ENCODE results near the gene PALLD. TPM values are rescaled to one million over a fixed set of nuclear protein-coding genes. Genes with fewer than 3 reads are reported as not detected.

PALLD gene
- total RNA-seq, 1 donor from 2014 or later = 8.6 TPM

- intact Hi-C loops (cut with micrococcal nuclease) = no loop called here
Measured at GRCh38 chr4:168841000-168841671, 344.3 kb downstream of the PALLD start.

- intact Hi-C loops (cut with micrococcal nuclease) = loop anchor here (2.0 kb wide), 1 partner anchor 15 kb away; no protein-coding TSS in a partner anchor
Measured at GRCh38 chr4:168841672-168842019, 344.8 kb downstream of the PALLD start.

- intact Hi-C loops (cut with micrococcal nuclease) = loop anchor here (2.0 kb wide), 1 partner anchor 15 kb away; no protein-coding TSS in a partner anchor
Measured at GRCh38 chr4:168842186-168842585, 345.3 kb downstream of the PALLD start.

- intact Hi-C loops (cut with micrococcal nuclease) = loop anchor here (2.0 kb wide), 1 partner anchor 13 kb away; no protein-coding TSS in a partner anchor
Measured at GRCh38 chr4:168843635-168844034, 346.8 kb downstream of the PALLD start.

- intact Hi-C loops (cut with micrococcal nuclease) = no loop called here
Measured at GRCh38 chr4:168844353-168845049, 347.6 kb downstream of the PALLD start.

GRCh38 chr4:168845897-168846296 is 349.0 kb downstream of the PALLD start:
- intact Hi-C loops (cut with micrococcal nuclease) = no loop called here

- intact Hi-C loops (cut with micrococcal nuclease) = no loop called here
Measured at GRCh38 chr4:168846414-168846813, 349.6 kb downstream of the PALLD start.

GRCh38 chr4:168847771-168848502 is 351.1 kb downstream of the PALLD start:
- intact Hi-C loops (cut with micrococcal nuclease) = no loop called here

GRCh38 chr4:168849030-168849675 is 352.3 kb downstream of the PALLD start:
- intact Hi-C loops (cut with micrococcal nuclease) = no loop called here

- intact Hi-C loops (cut with micrococcal nuclease) = no loop called here
Measured at GRCh38 chr4:168849997-168850396, 353.1 kb downstream of the PALLD start.

- intact Hi-C loops (cut with micrococcal nuclease) = no loop called here
Measured at GRCh38 chr4:168852387-168852786, 355.5 kb downstream of the PALLD start.

GRCh38 chr4:168852933-168853713 is 356.3 kb downstream of the PALLD start:
- intact Hi-C loops (cut with micrococcal nuclease) = no loop called here

GRCh38 chr4:168853770-168854169 is 356.9 kb downstream of the PALLD start:
- intact Hi-C loops (cut with micrococcal nuclease) = no loop called here

GRCh38 chr4:168854350-168854921 is 357.6 kb downstream of the PALLD start:
- intact Hi-C loops (cut with micrococcal nuclease) = no loop called here

- intact Hi-C loops (cut with micrococcal nuclease) = loop anchor here (2.0 kb wide), 1 partner anchor 14 kb away; no protein-coding TSS in a partner anchor
Measured at GRCh38 chr4:168856312-168856711, 359.5 kb downstream of the PALLD start.

GRCh38 chr4:168857009-168857408 is 360.2 kb downstream of the PALLD start:
- intact Hi-C loops (cut with micrococcal nuclease) = loop anchor here (2.0 kb wide), 1 partner anchor 14 kb away; no protein-coding TSS in a partner anchor

GRCh38 chr4:168857546-168858314 is 360.9 kb downstream of the PALLD start:
- intact Hi-C loops (cut with micrococcal nuclease) = loop anchor here (2.0 kb wide), 1 partner anchor 15 kb away; no protein-coding TSS in a partner anchor

- intact Hi-C loops (cut with micrococcal nuclease) = no loop called here
Measured at GRCh38 chr4:168859100-168859499, 362.2 kb downstream of the PALLD start.

- intact Hi-C loops (cut with micrococcal nuclease) = no loop called here
Measured at GRCh38 chr4:168859888-168860694, 363.2 kb downstream of the PALLD start.

Data from T-helper 2 cell treated with Interferon-gamma antibody and Interleukin-4, amounts not matched to agents 100 ng/mL and 5 ng/mL, for 36 hours (primary cell).